Colonic mucosa (tissue), 4 donors: ENCODE results near the gene LENG8. TPM values are rescaled to one million over a fixed set of nuclear protein-coding genes. Genes with fewer than 3 reads are reported as not detected.
"Not testable (repeated sequence)": the region's sequence is repeated elsewhere in the genome, so short reads cannot be mapped to it uniquely, and the experiment has no call there.

Experiments
- DNase-seq: peaks from one replicate; pipeline ENCODE4 v3.0.0-alpha.2; 2020
- H3K27ac ChIP-seq: fragments of 200-600 bp; one replicate; pipeline ENCODE4 v1.8.0; 2021
- H3K27me3 ChIP-seq: fragments of 200-600 bp; one replicate; pipeline ENCODE4 v1.8.0; 2021
- H3K36me3 ChIP-seq: fragments of 200-600 bp; one replicate; pipeline ENCODE4 v1.8.0; 2021
- H3K4me1 ChIP-seq: fragments of 200-600 bp; one replicate; pipeline ENCODE4 v1.8.0; 2021; ENCODE audit warnings: mild to moderate bottlenecking
- H3K4me3 ChIP-seq: fragments of 200-600 bp; one replicate; pipeline ENCODE4 v1.8.0; 2021
- H3K9ac ChIP-seq, 2 donors: one replicate each; pipeline ENCODE4 v1.7.0; 2013; ENCODE audit warnings: control low read depth in 2 of 2, low read depth in 2 of 2, low read length in 2 of 2
- H3K9me3 ChIP-seq: fragments of 200-600 bp; one replicate; pipeline ENCODE4 v1.8.0; 2021
- intact Hi-C: fragments of 100-400 bp; cut with DNase I; formaldehyde crosslinking; loops from one replicate; pipeline ENCODE4 v1.14.1; 2022
- total RNA-seq, 2 donors: library from RNA; stranded (reverse); fragmentation: NEBNext Ultra II Directional in 1 of 2; extraction: Animal tissue kit (Norgen Biotek cat#: 25700) in 1 of 2; gene quantifications; one replicate each; pipeline ENCODE4 v1.2.1, GENCODE V29; 2021
- TF ChIP-seq, protein P1 (sequence below): fragments of 200-600 bp; IDR thresholded peaks from one replicate; pipeline ENCODE4 v1.8.0; 2022; ENCODE audit warnings: antibody characterized with exemption, mild to moderate bottlenecking
- donor health status: healthy.
- donor health status: DM: no; HTN: no; CAD: no.
- donor health status: DM: no; HTN: no; CAD: no.

Gene LENG8
- total RNA-seq, 2 donors from 2014 or later: 80.2 to 154 TPM

DNA sequence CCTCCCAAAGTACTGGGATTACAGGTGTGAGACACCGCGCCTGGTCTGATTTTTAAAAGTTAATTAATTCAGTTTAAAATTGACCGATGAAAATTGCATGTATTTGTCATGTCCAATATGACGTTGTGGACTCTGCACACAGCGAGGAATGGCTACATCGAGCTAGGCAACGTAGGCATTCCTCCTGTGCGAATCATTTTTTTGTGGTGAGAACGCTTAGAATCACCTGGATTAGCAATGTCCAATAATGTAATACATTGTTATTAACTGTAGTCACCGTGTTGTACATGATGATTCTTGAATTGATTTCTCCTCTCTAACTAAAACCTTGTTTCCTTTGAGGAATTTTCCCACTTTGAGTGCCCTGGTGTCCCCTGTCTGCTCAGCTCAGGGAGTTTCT, 57.1 kb downstream of the LENG8 start:
- TF ChIP-seq, protein P1, sequence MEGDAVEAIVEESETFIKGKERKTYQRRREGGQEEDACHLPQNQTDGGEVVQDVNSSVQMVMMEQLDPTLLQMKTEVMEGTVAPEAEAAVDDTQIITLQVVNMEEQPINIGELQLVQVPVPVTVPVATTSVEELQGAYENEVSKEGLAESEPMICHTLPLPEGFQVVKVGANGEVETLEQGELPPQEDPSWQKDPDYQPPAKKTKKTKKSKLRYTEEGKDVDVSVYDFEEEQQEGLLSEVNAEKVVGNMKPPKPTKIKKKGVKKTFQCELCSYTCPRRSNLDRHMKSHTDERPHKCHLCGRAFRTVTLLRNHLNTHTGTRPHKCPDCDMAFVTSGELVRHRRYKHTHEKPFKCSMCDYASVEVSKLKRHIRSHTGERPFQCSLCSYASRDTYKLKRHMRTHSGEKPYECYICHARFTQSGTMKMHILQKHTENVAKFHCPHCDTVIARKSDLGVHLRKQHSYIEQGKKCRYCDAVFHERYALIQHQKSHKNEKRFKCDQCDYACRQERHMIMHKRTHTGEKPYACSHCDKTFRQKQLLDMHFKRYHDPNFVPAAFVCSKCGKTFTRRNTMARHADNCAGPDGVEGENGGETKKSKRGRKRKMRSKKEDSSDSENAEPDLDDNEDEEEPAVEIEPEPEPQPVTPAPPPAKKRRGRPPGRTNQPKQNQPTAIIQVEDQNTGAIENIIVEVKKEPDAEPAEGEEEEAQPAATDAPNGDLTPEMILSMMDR: no peak
- intact Hi-C loops: no loop called here
- Histone ChIP-seq H3K9ac (no peak overlapping the region), H3K9me3 (no peaks in the 10 kb centered on the region), H3K4me3 (no peak overlapping the region), H3K4me1 (no peaks in the 10 kb centered on the region), H3K27me3 (no peaks in the 10 kb centered on the region), H3K27ac (no peak overlapping the region), H3K36me3 (no peaks in the 10 kb centered on the region)
- DNase-seq: no peak

DNA sequence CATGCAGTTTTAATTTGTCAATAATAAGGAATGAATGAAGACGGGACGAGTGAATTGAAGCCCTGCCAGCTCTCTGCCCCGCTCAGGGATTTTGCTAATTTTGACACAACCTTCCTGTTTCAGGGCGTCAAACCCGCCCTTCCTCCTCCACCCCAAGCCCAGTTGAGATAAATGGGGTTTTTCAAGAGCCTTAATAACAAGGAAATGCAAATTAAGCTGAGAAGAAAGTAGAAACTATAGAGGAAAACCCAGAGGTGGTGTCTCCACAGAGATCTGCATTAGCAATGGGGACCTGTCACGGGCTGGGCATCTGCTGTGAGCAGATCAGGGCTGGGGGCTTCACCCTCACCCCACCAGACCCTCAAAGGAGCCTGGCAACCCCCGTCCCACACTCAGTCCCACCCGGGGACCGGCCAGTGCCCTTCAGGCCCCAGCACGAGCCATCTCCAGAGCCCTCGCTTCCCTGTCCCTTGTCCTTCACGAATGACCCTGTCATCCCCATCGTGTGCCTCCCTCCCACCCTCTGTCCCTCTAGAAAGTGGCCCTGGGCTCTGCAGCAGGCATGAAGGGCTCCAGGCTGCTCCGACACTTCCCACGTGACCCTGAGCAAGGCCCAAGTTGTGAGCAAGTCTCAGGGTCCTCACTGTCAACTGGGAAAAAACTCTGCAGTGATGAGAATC, 58.2 kb downstream of the LENG8 start:
- H3K4me1 ChIP-seq, H3K27me3 ChIP-seq, H3K9me3 ChIP-seq, DNase-seq, H3K9ac ChIP-seq, H3K27ac ChIP-seq, intact Hi-C loops, H3K36me3 ChIP-seq, H3K4me3 ChIP-seq: not testable (repeated sequence)

DNA sequence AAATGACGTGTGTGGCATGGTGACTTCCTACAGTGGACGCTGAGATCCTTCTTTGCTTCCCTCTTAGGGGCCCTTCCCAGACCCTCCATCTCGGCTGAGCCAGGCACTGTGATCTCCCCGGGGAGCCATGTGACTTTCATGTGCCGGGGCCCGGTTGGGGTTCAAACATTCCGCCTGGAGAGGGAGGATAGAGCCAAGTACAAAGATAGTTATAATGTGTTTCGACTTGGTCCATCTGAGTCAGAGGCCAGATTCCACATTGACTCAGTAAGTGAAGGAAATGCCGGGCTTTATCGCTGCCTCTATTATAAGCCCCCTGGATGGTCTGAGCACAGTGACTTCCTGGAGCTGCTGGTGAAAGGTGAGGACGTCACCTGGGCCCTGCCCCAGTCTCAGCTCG, 58.8 kb downstream of the LENG8 start:
- TF ChIP-seq, protein P1: no peak
- H3K9ac ChIP-seq: no peak overlapping the region
- intact Hi-C loops: no loop called here

DNA sequence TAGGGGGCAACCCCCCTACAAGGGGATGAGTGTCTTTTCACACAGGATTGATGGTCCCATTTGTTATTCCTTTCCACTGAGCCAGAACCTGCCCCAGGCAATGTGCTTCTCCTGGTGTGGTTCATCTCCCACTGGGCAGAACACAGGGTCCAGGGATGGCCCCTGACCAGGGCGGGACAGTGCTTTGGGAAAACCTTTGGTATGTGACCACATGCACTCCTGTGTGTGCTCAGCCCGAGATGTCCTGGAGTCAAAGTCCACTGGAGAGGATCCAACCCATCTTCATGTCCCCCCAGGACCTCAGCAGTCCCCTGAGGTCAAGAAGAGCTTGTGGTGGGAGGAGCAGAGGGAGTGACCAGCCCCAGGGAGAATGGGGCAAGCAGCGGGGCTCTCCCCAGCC, 59.5 kb downstream of the LENG8 start:
- H3K27ac ChIP-seq, H3K36me3 ChIP-seq, H3K4me3 ChIP-seq, DNase-seq, intact Hi-C loops, H3K9me3 ChIP-seq, H3K9ac ChIP-seq, H3K4me1 ChIP-seq, H3K27me3 ChIP-seq: not testable (repeated sequence)

More for the DNA sequence above, 58.8 kb downstream of the LENG8 start:
- H3K4me1 ChIP-seq: no peaks in the 10 kb centered on the region
- no peaks in the 10 kb centered on the region for H3K27me3 ChIP-seq
- H3K36me3 ChIP-seq: no peaks in the 10 kb centered on the region
- no peak for DNase-seq
- no peak overlapping the region for H3K27ac ChIP-seq
- H3K4me3 ChIP-seq: no peak overlapping the region
- no peaks in the 10 kb centered on the region for H3K9me3 ChIP-seq

DNA sequence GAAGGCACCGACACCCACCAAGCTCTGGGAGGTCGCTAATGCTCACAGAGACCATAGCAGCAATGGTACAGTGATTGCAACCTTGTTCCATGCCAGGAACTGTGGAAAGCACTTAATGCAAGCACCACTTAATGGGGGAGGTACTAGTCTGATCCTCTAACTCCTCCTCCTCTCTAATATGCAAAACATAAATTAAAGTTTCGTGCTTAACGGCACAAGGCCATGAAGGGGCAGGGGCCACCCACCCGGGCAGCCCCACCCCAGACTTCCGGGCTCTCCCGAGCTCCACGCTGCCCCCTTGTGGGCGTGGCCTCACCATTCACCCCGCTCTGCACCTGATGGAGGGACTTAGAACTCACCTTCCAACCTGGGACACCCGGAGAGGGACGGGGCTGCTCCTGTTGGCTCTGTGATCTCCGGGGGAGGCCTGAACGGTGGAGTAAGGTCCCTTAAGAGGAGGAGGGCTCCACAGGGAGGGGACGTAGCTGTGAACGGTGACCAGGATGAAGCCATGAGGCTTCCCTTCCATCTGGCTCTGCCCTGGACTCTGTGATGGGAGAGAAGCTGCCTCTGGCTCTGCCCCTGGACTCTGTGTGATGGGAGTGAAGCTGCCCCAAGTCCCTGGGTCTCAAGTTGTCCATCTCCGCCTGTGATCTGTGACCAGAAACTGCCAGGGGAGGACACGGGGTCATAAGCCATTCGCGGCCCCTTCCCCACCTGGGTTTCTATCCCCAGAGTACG, 60.4 kb downstream of the LENG8 start:
- intact Hi-C loops, H3K27ac ChIP-seq, DNase-seq: not testable (repeated sequence)

More for the DNA sequence above, 60.4 kb downstream of the LENG8 start:
- not testable (repeated sequence) for H3K4me1 ChIP-seq, H3K9ac ChIP-seq, H3K9me3 ChIP-seq, H3K27me3 ChIP-seq, H3K36me3 ChIP-seq, H3K4me3 ChIP-seq

Other genes with a start within 250 kb of the LENG8 start
- gene RPS9, start 248.3 kb upstream of the LENG8 start, total RNA-seq: 1,000 to 10,000 TPM; 1,149 to 1,300 TPM
- 1 to 10 TPM in 1 of 2 donors, under 1 TPM in 1; 0.44 to 4.1 TPM for gene LILRB3, start 226.2 kb upstream of the LENG8 start, total RNA-seq
- gene LILRA6, start 206.4 kb upstream of the LENG8 start, total RNA-seq: 1 to 10 TPM in 1 of 2 donors, under 1 TPM in 1; 0.54 to 2.3 TPM
- gene LILRB5, start 191.9 kb upstream of the LENG8 start, total RNA-seq: 1 to 10 TPM; 2.2 to 8.6 TPM
- 1 to 10 TPM; 1.3 to 5.3 TPM for gene LILRB2, start 168.1 kb upstream of the LENG8 start, total RNA-seq
- gene LILRA5, start 136.0 kb upstream of the LENG8 start, total RNA-seq: 1 to 10 TPM in 1 of 2 donors, under 1 TPM in 1; 0.42 to 2.7 TPM
- gene LILRA4, start 110.0 kb upstream of the LENG8 start, total RNA-seq: not detected
- 1 to 10 TPM; 5.2 to 9.3 TPM for gene LAIR1, start 84.3 kb upstream of the LENG8 start, total RNA-seq
- 1 to 10 TPM in 1 of 2 donors, under 1 TPM in 1; 0.47 to 2.4 TPM for gene TTYH1, start 33.7 kb upstream of the LENG8 start, total RNA-seq
- 10 to 100 TPM; 18.2 to 24.6 TPM for gene LENG9, start 14.6 kb downstream of the LENG8 start, total RNA-seq
- gene CDC42EP5, start 24.1 kb downstream of the LENG8 start, total RNA-seq: 100 to 1,000 TPM; 444 to 601 TPM
- under 1 TPM in 1 of 2 donors, not detected in 1; 0.37 TPM for gene LAIR2, start 53.6 kb downstream of the LENG8 start, total RNA-seq
- gene LILRA2, start 124.6 kb downstream of the LENG8 start, total RNA-seq: under 1 TPM; 0.35 to 0.85 TPM
- under 1 TPM; 0.15 to 0.50 TPM for gene LILRA1, start 144.4 kb downstream of the LENG8 start, total RNA-seq
- 1 to 10 TPM; 2.1 to 3.6 TPM for gene LILRB1, start 181.3 kb downstream of the LENG8 start, total RNA-seq
- gene LILRB4, start 213.8 kb downstream of the LENG8 start, total RNA-seq: 1 to 10 TPM; 1.4 to 2.8 TPM